Transverse colon (tissue), 4 donors: Measurements from ENCODE around the gene SHE. TPM values are rescaled to one million over a fixed set of nuclear protein-coding genes. Genes with fewer than 3 reads are reported as not detected.

Experiments
- DNase-seq: peaks from one replicate; pipeline ENCODE4 v3.0.0-alpha.2; 2019
- H3K27ac ChIP-seq, 4 donors: fragments of 200-600 bp; sonication (generic); 2 replicates each; pipeline ENCODE4 v1.5.1; 2016 to 2018; ENCODE audit warnings: inconsistent platforms in 4 of 4
- H3K27me3 ChIP-seq: fragments of 200-600 bp; sonication (generic); 2 replicates; pipeline ENCODE4 v1.5.1; 2017; ENCODE audit warnings: inconsistent platforms
- H3K36me3 ChIP-seq, 4 donors: fragments of 200-600 bp; sonication (generic); 2 replicates each; pipeline ENCODE4 v1.5.1; 2017 to 2019; ENCODE audit warnings: inconsistent platforms in 4 of 4
- H3K4me1 ChIP-seq, 4 donors: fragments of 200-600 bp; sonication (generic); 2 replicates each; pipeline ENCODE4 v1.5.1; 2017 to 2020; ENCODE audit warnings: inconsistent platforms in 4 of 4
- H3K4me3 ChIP-seq, 4 donors: fragments of 200-600 bp; sonication (generic); 1 replicate in 1 of 4; 2 replicates in 3 of 4; pipeline versions ENCODE4 v1.5.1 to v1.6.1; 2017 to 2019; ENCODE audit warnings: inconsistent platforms in 4 of 4
- H3K9me3 ChIP-seq, 2 donors: fragments of 200-600 bp; sonication (generic); 2 replicates each; pipeline ENCODE4 v1.5.1; 2017 to 2019; ENCODE audit warnings: inconsistent platforms in 2 of 2
- EP300 ChIP-seq: sonication (generic); formaldehyde crosslinking; IDR thresholded peaks from one replicate; pipeline ENCODE4 v1.6.1; 2017; ENCODE audit warnings: antibody characterized with exemption, low read depth
- POLR2A ChIP-seq: fragments of 450-650 bp; IDR thresholded peaks from one replicate; pipeline ENCODE4 v1.6.1; 2016; ENCODE audit warnings: antibody characterized with exemption, mild to moderate bottlenecking, moderate library complexity
- POLR2AphosphoS5 ChIP-seq, 3 donors: sonication (generic); formaldehyde crosslinking; IDR thresholded peaks; one replicate each; pipeline ENCODE4 v1.6.1; 2016; ENCODE audit warnings: antibody characterized with exemption in 3 of 3
- WGBS, 2 donors: methylation state at CpG; one replicate each; pipeline ENCODE4 v1.1.5; 2018; ENCODE audit warnings: low coverage in 1 of 2; 5-methylcytosine and 5-hydroxymethylcytosine counted together
- in situ Hi-C, 4 donors: fragments of 200-750 bp; cut with MboI; loops; one replicate each; pipeline versions ENCODE4 v1.15.0 to v1.15.1; 2017; ENCODE audit warnings: low sequenced_read_pairs in 3 of 4, low pct_ligation_motif_present in 1 of 4, low pct_unique_long_range_greater_than_20kb in 1 of 4
- intact Hi-C: fragments of 100-400 bp; cut with DNase I; formaldehyde crosslinking; loops from one replicate; pipeline ENCODE4 v1.15.1; 2023; ENCODE audit warnings: low total_unique reads
- total RNA-seq, 4 donors: library from RNA; depleted of rRNA; stranded (reverse); fragments of >200 nt; gene quantifications; one replicate each; pipeline ENCODE4 v1.1.0, GENCODE V29; 2016
- TF ChIP-seq, protein P1 (sequence below), 5 experiments: fragments of 200-600 bp in 3 of 5; fragments of 450-650 bp in 2 of 5; sonication (generic) in 3 of 5; IDR thresholded peaks; 1 replicate in 2 of 5; 2 replicates in 3 of 5; pipeline ENCODE4 v1.5.1; 2016 to 2017; ENCODE audit warnings: antibody characterized with exemption in 5 of 5, inconsistent platforms in 3 of 5, mild to moderate bottlenecking in 2 of 5, moderate library complexity in 1 of 5

Gene SHE
- total RNA-seq, 4 donors from 2014 or later, result 5.2 to 15.0 (median 6.7) TPM

DNA sequence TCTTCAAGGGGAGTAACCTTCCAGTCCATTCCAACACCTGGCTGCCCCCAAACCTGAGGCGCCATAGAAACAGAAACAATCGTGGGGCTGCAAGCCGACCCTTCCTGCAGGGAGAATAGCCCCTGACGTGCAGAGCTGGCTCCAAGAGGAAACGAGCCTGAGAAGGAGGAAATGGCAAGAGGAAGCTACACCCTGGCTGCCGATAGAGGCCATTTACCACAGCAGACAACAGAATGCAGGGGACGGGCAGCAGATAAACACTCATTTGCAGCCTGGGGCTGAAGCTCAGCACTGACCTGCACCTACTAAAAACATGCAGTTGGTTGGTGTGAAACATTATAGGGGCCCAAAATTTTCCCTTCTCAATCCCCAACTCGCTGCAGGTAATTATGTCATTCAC, 8.9 kb downstream of the SHE start:
- DNase-seq, result peak; percentile 39
- in situ Hi-C loops (no loop called here), intact Hi-C loops (no loop called here)
- peaks cover 0 to 6% (median 0%) of the 10 kb centered on the region in 4 donors for H3K4me1 ChIP-seq
- TF ChIP-seq POLR2A (no peak), EP300 (no peak), POLR2AphosphoS5 (IDR thresholded peaks at IDR 0.05) (no peak)
- TF ChIP-seq, protein P1, sequence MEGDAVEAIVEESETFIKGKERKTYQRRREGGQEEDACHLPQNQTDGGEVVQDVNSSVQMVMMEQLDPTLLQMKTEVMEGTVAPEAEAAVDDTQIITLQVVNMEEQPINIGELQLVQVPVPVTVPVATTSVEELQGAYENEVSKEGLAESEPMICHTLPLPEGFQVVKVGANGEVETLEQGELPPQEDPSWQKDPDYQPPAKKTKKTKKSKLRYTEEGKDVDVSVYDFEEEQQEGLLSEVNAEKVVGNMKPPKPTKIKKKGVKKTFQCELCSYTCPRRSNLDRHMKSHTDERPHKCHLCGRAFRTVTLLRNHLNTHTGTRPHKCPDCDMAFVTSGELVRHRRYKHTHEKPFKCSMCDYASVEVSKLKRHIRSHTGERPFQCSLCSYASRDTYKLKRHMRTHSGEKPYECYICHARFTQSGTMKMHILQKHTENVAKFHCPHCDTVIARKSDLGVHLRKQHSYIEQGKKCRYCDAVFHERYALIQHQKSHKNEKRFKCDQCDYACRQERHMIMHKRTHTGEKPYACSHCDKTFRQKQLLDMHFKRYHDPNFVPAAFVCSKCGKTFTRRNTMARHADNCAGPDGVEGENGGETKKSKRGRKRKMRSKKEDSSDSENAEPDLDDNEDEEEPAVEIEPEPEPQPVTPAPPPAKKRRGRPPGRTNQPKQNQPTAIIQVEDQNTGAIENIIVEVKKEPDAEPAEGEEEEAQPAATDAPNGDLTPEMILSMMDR (IDR thresholded peaks at IDR 0.05), result no peak
- H3K9me3 ChIP-seq, result no peaks in the 10 kb centered on the region
- no peaks in the 10 kb centered on the region for H3K36me3 ChIP-seq
- H3K4me3 ChIP-seq, result no peak overlapping the region
- WGBS, 2 donors, result 28 to 60% methylated on average over 1 to 8 of the region's 8 CpGs
- H3K27ac ChIP-seq, result peak overlapping the region in 3 of 4 donors; percentile 23 to 49 (median 38)
- peaks cover 18% of the 10 kb centered on the region for H3K27me3 ChIP-seq

DNA sequence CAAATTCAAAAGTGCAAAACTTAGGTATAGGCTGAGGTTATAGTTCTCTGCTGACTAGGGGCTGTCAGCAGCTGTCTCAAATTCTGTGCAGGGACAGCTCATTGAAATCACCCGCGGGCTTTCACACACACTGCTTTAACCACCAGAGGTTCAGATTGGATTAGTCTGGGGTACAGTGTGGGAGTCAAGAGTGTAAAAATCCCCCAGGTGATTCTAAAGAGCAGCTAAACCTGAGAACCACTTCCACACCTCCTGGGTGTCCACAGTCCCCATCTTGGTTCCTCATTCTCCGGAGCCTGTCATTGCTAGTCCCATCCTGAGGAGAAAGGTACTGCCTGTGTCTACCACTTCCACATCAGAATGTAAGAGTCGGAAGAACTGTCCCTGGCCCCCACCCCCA, 10.1 kb downstream of the SHE start:
- peaks cover 9% of the 10 kb centered on the region for H3K27me3 ChIP-seq
- intact Hi-C loops (no loop called here), in situ Hi-C loops (no loop called here)
- peak overlapping the region in 3 of 4 donors; percentile 23 to 49 (median 38) for H3K27ac ChIP-seq
- no peaks in the 10 kb centered on the region for H3K9me3 ChIP-seq
- 79% methylated on average over 4 of the region's 4 CpGs; no CpG with 5 or more reads in 1 of the 2 donors for WGBS, 2 donors
- no peak for TF ChIP-seq EP300
- no peak for TF ChIP-seq POLR2AphosphoS5 (IDR thresholded peaks at IDR 0.05)
- TF ChIP-seq POLR2A, result no peak
- TF ChIP-seq, protein P1 (IDR thresholded peaks at IDR 0.05), result no peak
- DNase-seq, result no peak
- H3K4me3 ChIP-seq, result no peak overlapping the region
- no peaks in the 10 kb centered on the region for H3K36me3 ChIP-seq
- H3K4me1 ChIP-seq, result peaks cover 0 to 6% (median 0%) of the 10 kb centered on the region in 4 donors

DNA sequence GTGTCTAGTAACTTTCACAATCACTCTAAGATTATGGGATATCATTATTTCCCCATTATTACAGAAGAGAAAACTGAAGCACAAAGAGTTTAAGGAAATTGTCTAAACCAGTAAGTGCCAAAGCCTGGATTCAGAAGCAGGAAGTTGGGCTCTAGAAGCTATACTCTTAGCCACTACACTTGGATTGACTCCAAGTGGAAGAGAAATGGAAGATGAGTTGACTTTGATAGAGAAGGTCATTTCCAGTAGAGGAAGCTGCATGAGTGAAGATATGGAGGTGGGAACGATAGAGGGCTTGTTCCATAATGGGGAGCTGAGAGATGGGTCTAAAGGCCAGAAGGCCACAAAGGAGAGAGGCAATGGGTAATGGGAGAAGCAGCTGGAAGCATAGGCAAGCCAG, 11.9 kb downstream of the SHE start:
- no peaks in the 10 kb centered on the region for H3K36me3 ChIP-seq
- H3K4me3 ChIP-seq, result no peak overlapping the region
- TF ChIP-seq POLR2A (no peak), EP300 (no peak), POLR2AphosphoS5 (IDR thresholded peaks at IDR 0.05) (no peak)
- TF ChIP-seq, protein P1 (IDR thresholded peaks at IDR 0.05), result no peak
- peaks cover 0 to 6% (median 0%) of the 10 kb centered on the region in 4 donors for H3K4me1 ChIP-seq
- DNase-seq, result no peak
- H3K27me3 ChIP-seq, result peaks cover 4% of the 10 kb centered on the region
- no peak overlapping the region for H3K27ac ChIP-seq
- in situ Hi-C loops, result no loop called here
- H3K9me3 ChIP-seq, result no peaks in the 10 kb centered on the region
- intact Hi-C loops, result no loop called here
- 71 to 83% methylated on average over 1 of the region's 1 CpG for WGBS, 2 donors

DNA sequence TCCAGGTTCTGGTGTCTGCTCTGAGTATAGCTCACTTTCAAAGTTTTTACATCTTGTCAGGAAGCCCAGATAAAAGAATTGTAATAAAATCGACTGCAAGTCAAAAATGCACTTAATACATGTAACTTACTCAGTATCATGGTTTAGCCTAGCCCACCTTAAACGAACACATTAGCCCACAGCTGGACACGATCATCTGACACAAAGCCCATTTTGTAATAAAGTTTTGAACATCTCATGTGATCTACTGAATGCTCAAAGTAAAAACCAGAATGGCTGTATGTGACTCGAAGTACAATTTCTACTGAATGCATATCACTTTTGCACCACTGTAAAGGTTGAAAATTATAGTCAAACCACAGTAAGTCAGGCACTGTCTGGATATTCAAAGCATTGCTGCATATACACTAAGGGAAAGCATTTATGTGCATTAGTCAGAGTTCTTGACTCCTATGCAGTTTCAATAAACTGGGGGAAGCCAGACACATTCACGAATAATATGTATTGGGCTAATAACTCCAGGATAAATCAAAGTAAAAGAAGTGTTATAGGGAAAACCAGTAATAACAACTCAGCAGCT, 12.4 kb downstream of the SHE start:
- 74 to 83% methylated on average over 4 to 5 of the region's 5 CpGs for WGBS, 2 donors

More for the DNA sequence above, 12.4 kb downstream of the SHE start:
- Histone ChIP-seq H3K9me3 (no peaks in the 10 kb centered on the region), H3K4me1 (peaks cover 0 to 6% (median 0%) of the 10 kb centered on the region in 4 donors), H3K36me3 (no peaks in the 10 kb centered on the region), H3K4me3 (no peak overlapping the region), H3K27ac (no peak overlapping the region), H3K27me3 (peaks cover 3% of the 10 kb centered on the region)
- in situ Hi-C loops (loop anchor here in 2 of 4 donors (10.0 kb wide), 2 partner anchors 55 to 395 kb away; no protein-coding TSS in a partner anchor), intact Hi-C loops (loop anchor here (10.0 kb wide), 1 partner anchor 595 kb away; no protein-coding TSS in a partner anchor)
- DNase-seq, result no peak
- no peak for TF ChIP-seq POLR2AphosphoS5 (IDR thresholded peaks at IDR 0.05)
- no peak for TF ChIP-seq POLR2A
- no peak for TF ChIP-seq EP300
- TF ChIP-seq, protein P1 (IDR thresholded peaks at IDR 0.05), result no peak
